Activated CD8-positive, alpha-beta memory T cell treated with anti-CD3 and anti-CD28 coated beads for 48 hours (primary cell): ENCODE data around the gene KBTBD13.

ENCODE experiments used
- DNase-seq, 3 experiments: peaks; one replicate each; pipeline ENCODE4 v3.0.0-alpha.2; 2020; ENCODE audit warnings: low read depth in 2 of 3, low spot score in 2 of 3

KBTBD13 gene

DNA sequence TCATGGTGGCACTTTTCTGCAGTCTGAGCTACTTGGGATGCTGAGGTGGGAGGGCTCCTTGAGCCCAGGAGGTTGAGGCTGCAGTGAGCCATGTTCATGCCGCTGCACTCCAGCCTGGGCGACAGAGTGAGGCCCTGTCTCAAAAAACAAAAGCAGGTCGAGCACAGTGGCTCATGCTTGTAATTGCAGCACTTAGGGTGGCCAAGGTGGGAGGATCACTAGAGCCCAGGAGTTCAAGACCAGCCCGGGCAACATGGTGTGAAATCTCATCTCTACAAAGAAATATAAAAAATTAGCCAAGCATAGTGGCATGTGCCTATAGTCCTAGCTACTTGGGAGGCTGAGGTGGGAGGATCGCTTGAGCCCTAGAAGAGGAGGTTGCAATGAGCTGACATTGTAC is 28.5 kb downstream of the KBTBD13 start:
- DNase-seq = no peak

DNA sequence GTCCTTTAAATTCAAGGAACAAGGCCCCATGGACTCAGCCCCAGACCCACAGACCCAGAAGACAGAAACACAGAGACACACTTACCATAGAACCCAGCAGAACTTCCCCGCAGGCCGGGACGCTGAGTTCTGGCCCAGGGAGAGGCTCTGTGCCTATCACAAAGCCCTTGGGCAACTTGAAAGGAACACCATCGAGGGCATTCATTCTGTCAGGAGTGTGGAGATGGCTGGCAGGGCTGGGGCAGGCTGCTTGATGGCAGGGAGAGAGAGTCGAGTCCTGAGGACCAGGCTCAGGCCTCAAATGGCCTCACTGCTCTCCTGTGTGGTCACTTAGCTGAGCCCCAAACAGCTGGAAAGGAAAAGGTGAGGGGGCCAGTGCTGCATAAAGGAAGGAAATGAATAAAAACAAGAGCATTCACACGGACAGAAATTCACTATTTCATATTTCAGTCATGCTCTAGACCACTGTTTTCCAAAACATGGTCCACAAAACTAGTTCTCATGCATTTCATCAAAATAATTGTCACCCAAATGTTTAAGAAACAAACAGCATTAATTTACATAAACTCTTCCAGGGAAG is 29.6 kb downstream of the KBTBD13 start:
- no peak for DNase-seq

DNA sequence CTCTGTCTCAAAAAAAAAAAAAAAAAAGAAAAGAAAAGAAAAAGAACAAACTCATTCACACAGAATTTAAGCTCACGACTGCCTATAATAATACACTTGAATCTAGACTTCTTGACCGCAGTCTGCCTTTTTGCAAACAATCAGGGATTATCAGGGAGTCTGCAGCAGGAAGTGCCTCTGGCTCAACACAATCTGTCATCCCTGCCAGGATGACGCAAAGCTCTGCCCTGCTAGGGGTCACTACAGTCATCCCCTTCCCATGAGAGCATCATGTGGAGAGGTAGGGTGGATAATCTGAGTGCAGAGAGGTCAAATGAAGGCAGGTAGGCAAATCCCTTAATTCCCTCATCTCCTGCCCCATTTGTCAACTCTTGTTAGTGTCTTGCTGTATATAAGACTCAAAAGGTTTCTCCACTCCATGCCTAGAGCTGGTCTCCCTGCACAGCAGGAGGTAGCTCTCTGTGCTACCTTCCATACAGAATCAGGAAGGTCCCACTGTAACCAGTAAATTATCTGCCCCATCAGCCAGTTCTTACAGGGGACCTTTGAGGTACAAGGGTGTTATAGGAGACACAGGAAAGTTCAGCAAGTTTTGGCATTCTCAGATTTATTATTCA is 34.2 kb downstream of the KBTBD13 start:
- DNase-seq = no peak

DNA sequence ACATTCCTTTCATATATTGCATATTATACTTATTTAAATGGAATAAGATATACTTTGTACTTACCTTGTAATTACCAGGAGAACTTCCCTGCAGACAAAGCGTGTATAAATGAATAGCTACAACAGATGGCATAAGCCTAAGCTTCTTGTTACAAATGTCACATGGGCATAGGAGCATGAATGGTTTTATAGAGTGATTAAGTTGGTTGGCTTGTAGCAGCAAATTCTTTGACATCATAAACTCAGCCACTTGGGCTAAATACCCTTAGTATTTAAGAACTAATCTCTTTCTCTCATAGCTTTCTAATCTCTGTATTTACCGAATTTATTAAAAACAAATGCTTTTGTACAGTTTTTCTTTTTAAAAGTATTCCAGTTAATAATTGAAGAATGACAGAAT is 38.5 kb downstream of the KBTBD13 start, which contains the start of gene UBAP1L:
UBAP1L (minus strand) TSS at position 115 of the 400 bp plus-strand sequence. CDS start 8,985 bp downstream, outside the sequence.
- DNase-seq = no peak

DNA sequence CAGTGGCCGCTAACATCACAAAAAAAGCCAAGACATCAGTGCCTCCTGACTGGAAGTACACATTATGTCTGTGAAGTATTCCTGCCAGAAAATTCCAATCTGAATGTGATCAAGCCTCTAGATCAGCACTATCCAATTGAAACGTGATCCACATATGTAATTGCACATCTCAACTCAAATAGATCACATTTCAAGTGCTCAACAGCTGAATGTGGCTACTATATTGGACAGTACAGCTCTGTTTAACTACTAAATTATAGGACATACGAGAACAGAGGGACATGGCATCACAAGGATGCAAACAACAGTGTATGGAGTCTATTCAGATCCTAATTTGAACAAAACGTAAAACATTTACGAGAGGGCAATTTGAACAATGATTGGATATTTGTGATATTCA is 39.0 kb downstream of the KBTBD13 start:
- DNase-seq = no peak
